Endometrial microvascular endothelial cells (primary cell): Measurements from ENCODE around the gene HAX1. TPM values are rescaled to one million over a fixed set of nuclear protein-coding genes. Genes with fewer than 3 reads are reported as not detected.
"Not testable (repeated sequence)": the region's sequence is repeated elsewhere in the genome, so short reads cannot be mapped to it uniquely, and the experiment has no call there.

ENCODE experiments used
- in situ Hi-C: cut with HindIII; loops from 2 replicates; pipeline ENCODE4 v1.10.0; 2017; ENCODE audit warnings: low sequenced_read_pairs, low pct_unique_long_range_greater_than_20kb; ENCODE audit errors: inconsistent ontology term
- total RNA-seq: library from RNA; depleted of rRNA; stranded (reverse); fragments of >200 nt; gene quantifications from one replicate; pipeline ENCODE4 v1.2.3, GENCODE V29; 2015; ENCODE audit errors: inconsistent ontology term

HAX1 gene
- total RNA-seq, 1 donor from 2014 or later = 136 TPM

GRCh38 chr1:154270833-154271232 lies 1.6 kb upstream of the HAX1 start:
- in situ Hi-C loops = no loop called here

DNA sequence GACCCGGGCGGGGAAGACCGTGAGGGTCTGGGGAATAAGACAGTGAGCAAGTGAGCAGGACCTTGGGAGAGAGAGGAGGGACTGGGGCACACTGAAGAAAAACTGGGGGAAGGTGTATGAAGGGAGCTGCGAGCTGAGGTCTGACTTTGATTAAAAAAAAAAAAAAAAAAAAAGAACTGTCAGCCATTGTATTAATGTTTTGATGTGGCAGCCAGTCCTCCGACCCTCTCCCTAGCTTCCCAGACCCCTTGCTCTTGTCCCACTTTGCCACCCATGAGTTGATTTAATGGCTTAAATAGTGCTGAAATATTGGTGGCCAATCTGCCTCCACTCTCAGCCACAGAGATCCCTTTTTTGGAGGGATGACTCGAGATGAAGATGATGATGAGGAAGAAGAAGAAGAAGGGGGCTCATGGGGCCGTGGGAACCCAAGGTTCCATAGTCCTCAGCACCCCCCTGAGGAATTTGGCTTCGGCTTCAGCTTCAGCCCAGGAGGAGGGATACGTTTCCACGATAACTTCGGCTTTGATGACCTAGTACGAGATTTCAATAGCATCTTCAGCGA lies 652 bp downstream of the HAX1 start:
- in situ Hi-C loops = no loop called here

GRCh38 chr1:154276797-154277196 lies 4.4 kb downstream of the HAX1 start:
- in situ Hi-C loops = no loop called here

DNA sequence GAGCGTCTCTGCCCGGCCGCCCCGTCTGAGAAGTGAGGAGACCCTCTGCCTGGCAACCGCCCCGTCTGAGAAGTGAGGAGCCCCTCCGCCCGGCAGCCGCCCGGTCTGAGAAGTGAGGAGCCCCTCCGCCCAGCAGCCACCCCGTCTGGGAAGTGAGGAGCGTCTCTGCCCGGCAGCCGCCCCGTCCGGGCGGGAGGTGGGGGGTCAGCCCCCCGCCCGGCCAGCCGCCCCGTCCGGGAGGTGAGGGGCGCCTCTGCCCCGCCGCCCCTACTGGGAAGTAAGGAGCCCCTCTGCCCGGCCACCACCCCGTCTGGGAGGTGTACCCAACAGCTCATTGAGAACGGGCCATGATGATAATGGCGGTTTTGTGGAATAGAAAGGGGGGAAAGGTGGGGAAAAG lies 15.2 kb downstream of the HAX1 start:
- in situ Hi-C loops = not testable (repeated sequence)

GRCh38 chr1:154288661-154289060 lies 16.2 kb downstream of the HAX1 start:
- in situ Hi-C loops = no loop called here

GRCh38 chr1:154290921-154291320 lies 18.5 kb downstream of the HAX1 start:
- in situ Hi-C loops = no loop called here

GRCh38 chr1:154295408-154296235 lies 23.2 kb downstream of the HAX1 start:
- in situ Hi-C loops = no loop called here

GRCh38 chr1:154301582-154301981 lies 29.2 kb downstream of the HAX1 start:
- in situ Hi-C loops = no loop called here

- in situ Hi-C loops = no loop called here
Observed at GRCh38 chr1:154304664-154305337, 32.4 kb downstream of the HAX1 start.

DNA sequence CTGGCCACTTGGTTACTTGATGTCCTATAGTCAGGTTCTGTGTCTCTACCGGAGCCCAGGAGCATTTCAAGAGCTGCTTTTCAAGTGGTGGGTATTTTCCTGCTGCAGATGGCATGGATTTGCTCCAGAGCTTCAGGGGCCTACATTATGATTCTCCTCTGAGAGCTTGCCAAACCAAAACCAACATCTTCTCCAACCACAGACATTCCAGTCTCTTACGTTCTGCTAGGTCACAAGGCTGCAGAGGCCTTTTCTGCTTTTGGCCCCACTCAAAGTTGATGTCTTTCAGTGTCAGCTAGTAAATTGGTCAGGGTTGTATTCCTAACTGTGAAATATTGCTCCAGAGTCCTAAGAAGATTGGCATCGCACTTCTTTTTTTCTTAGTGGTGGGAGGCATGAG lies 33.7 kb downstream of the HAX1 start:
- in situ Hi-C loops = no loop called here

- in situ Hi-C loops = not testable (repeated sequence)
Observed at GRCh38 chr1:154307670-154308270, 35.3 kb downstream of the HAX1 start.

DNA sequence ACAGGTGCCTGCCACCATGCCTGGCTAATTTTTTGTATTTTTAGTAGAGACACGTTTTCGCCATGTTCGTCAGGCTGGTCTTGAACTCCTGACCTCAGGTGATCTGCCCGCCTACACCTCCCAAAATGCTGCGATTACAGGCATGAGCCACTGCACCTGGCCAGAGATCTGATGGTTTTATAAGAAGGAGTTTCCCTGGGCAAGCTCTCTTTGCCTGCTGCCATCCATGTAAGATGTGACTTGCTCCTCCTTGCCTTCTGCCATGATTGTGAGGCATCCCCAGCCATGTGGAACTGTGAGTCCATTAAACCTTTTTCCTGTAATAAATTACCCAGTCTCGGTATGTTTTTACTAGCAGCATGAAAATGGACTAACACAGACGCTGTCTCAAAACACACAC lies 36.7 kb downstream of the HAX1 start:
- in situ Hi-C loops = not testable (repeated sequence)

DNA sequence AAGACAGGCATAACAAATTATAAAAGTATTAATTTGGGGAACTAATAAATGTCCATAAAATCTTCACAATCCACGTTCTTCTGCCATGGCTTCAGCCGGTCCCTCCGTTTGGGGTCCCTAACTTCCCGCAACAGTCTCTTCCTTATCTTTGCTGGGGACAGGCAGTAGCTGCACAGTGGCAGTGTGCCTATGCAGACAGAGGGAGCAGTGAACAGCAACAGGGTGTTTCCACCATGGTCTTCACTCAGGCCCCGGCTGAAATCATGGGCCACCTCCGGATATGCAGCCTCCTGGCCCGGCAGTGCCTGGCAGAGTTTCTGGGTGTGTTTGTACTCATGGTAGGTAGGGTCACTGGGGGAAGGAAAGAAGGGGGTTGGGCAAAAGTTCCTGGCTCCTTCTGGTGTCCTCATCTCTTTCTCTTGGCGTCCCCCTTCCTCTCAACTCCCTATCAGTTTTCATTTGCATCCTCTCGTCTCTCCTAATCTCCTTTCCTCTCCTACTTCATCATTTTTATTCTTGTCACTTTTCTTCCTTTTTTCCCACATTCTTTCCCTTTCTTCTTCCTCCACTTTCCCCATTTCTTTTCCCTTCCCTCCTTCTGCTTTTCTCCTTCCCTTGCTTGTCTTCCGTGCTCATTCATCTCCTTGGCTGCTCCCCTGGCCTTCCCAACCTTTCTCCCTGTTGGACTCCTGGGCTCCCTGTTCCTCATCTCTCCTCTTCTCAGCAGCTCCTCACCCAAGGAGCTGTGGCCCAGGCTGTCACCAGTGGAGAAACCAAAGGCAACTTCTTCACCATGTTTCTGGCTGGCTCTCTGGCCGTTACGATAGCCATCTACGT lies 40.0 kb downstream of the HAX1 start:
- in situ Hi-C loops = not testable (repeated sequence)

DNA sequence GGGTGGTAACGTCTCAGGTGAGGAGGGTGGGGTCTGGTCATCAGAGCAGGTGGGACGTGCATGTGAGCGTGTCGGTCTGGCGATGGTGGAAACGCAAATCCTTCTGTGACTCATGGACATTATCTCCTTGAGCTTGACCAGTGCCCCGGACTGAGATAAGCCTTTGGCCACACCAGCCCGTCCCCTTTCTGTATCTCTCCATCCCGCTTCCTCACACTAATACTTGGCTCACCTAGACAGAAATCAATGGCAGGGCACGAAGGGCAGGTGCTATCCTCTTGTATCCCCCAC lies 40.6 kb downstream of the HAX1 start:
- in situ Hi-C loops = no loop called here

DNA sequence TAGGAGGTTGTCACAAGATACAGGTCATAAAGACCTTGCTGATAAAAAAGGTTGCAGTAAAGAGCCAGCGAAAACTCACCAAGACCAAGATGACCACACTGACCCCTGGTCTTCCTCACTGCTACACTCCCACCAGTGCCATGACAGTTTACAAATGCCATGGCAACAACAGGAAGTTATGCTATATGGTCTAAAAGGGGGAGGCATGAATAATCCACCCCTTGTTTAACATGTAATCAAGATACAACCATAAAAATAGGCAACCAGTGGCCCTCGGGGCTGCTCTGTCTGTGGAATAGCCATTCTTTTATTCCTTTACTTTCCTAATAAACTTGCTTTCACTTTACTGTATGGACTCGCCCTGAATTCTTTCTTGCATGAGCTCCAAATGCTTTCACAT lies 41.8 kb downstream of the HAX1 start:
- in situ Hi-C loops = not testable (repeated sequence)

- in situ Hi-C loops = no loop called here
Observed at GRCh38 chr1:154316704-154317103, 44.3 kb downstream of the HAX1 start.

GRCh38 chr1:154318386-154318785 lies 46.0 kb downstream of the HAX1 start:
- in situ Hi-C loops = no loop called here

GRCh38 chr1:154320882-154321608 lies 48.6 kb downstream of the HAX1 start, which contains the start of gene AQP10:
Gene AQP10, plus strand, starts transcription at chr1:154321093. Its CDS starts 63 bp downstream, at chr1:154321156.
- in situ Hi-C loops = no loop called here
